ENCODE measurements around the gene NFIX. TPM values are rescaled to one million over a fixed set of nuclear protein-coding genes. Genes with fewer than 3 reads are reported as not detected.

The NFIX gene
- total RNA-seq, 4 donors from 2014 or later: 32.3 to 81.2 (median 51.6) TPM

DNA sequence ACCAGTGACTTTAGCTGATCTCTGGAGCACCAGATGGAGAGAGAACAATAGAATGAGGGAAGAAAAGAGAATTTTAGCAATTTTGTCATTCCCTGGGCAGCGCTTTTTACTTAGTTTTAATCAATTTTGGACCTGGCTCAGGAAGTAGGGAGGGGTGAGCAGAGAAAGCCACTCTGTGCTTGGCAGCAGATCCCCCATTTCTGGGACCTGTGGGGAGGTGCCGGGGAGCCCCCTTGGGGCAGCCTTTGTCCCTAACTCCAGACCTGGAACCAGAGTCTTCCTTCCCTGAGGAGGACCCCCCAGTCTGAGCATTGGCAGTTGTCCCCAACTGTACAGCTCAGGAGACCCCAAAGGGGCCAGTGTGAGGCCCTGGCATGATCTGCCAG is 96.9 kb downstream of the NFIX start:
- Histone ChIP-seq H3K27me3 (no peaks in the 10 kb centered on the region), H3K4me3 (no peak overlapping the region), H3K4me1 (peaks cover 20 to 82% (median 51%) of the 10 kb centered on the region in 3 donors), H3K9me3 (no peaks in the 10 kb centered on the region), H3K27ac (peak overlapping the region; percentile 31 to 94 (median 88)), H3K36me3 (peaks cover 0 to 83% (median 6%) of the 10 kb centered on the region in 3 donors)
- TF ChIP-seq POLR2A (IDR thresholded peaks at IDR 0.05): no peak
- TF ChIP-seq CTCF (IDR thresholded peaks at IDR 0.05): no peak
- no peak for DNase-seq
- WGBS, 2 donors: 63% methylated on average over 2 of the region's 2 CpGs; no CpG with 5 or more reads in 1 of the 2 donors
- intact Hi-C loops (cut with DNase I): loop anchor here (5.0 kb wide), 1 partner anchor 110 kb away; no protein-coding TSS in a partner anchor

DNA sequence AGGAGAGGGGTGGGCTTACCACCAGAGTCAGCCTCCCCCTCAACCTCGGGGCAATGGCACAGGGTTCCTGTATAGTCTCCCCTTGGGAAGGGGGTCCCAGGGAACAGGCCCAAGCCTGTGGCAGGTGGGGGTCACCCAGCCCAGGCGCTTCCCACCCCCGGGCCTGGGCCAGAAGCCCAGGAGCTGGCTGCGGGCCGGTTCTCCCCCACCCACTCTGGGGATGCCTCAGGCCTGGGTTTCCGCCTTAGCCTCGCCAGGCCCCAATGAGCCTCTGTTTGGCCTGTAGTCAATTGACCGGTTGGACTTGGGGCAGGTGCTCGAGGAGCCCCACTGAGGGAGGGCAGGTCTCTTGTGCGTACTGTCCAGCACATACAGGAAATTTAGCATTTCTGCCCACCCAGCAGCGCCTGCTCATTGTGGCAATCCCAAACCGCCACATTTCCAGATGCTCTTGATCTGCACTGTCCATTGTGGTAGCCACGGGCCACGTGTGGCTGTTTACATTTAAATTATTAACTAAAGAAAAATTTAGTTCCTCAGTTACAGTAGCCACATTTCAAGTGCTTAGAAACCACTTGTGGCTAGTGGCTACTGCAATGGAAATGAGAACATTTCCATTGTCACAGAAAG is 97.4 kb downstream of the NFIX start:
- TF ChIP-seq CTCF (IDR thresholded peaks at IDR 0.05): no peak
- no peak for TF ChIP-seq POLR2A (IDR thresholded peaks at IDR 0.05)
- H3K4me1 ChIP-seq: peaks cover 26 to 88% (median 56%) of the 10 kb centered on the region in 3 donors
- 53 to 59% methylated on average over 4 to 7 of the region's 14 CpGs for WGBS, 2 donors
- H3K27me3 ChIP-seq: peaks cover 0 to 5% (median 0%) of the 10 kb centered on the region in 4 donors
- H3K36me3 ChIP-seq: peaks cover 0 to 77% (median 3%) of the 10 kb centered on the region in 3 donors
- H3K9me3 ChIP-seq: no peaks in the 10 kb centered on the region
- H3K4me3 ChIP-seq: no peak overlapping the region
- intact Hi-C loops (cut with DNase I): loop anchor here (5.0 kb wide), 1 partner anchor 110 kb away; no protein-coding TSS in a partner anchor
- no peak for DNase-seq
- H3K27ac ChIP-seq: peak overlapping the region; percentile 31 to 94 (median 88)

GRCh38 chr19:13093407-13094105 is 98.3 kb downstream of the NFIX start:
- H3K4me3 ChIP-seq: no peak overlapping the region
- H3K36me3 ChIP-seq: peaks cover 0 to 69% (median 0%) of the 10 kb centered on the region in 3 donors
- peak overlapping the region; percentile 30 to 94 (median 88) for H3K27ac ChIP-seq
- no peak for DNase-seq
- 40 to 48% methylated on average over 4 to 5 of the region's 12 CpGs for WGBS, 2 donors
- H3K27me3 ChIP-seq: peaks cover 0 to 9% (median 0%) of the 10 kb centered on the region in 4 donors
- TF ChIP-seq CTCF (IDR thresholded peaks at IDR 0.05): peak; percentile 88 to 95 (median 94)
- no peak for TF ChIP-seq POLR2A (IDR thresholded peaks at IDR 0.05)
- H3K9me3 ChIP-seq: no peaks in the 10 kb centered on the region
- H3K4me1 ChIP-seq: peaks cover 34 to 97% (median 63%) of the 10 kb centered on the region in 3 donors
- intact Hi-C loops (cut with DNase I): loop anchor here (5.0 kb wide), 1 partner anchor 111 kb away; no protein-coding TSS in a partner anchor

- WGBS, 2 donors: no CpG with 5 or more reads among the region's 5 CpGs
- no peak for DNase-seq
- H3K27ac ChIP-seq: peak overlapping the region in 3 of 4 donors; percentile 85 to 94 (median 91)
Measured at GRCh38 chr19:13094106-13094504, 98.8 kb downstream of the NFIX start.

More at GRCh38 chr19:13094106-13094504, 98.8 kb downstream of the NFIX start:
- Histone ChIP-seq H3K4me3 (no peak overlapping the region), H3K4me1 (peaks cover 39 to 98% (median 67%) of the 10 kb centered on the region in 3 donors), H3K9me3 (no peaks in the 10 kb centered on the region), H3K36me3 (peaks cover 0 to 63% (median 0%) of the 10 kb centered on the region in 3 donors), H3K27me3 (peaks cover 0 to 9% (median 0%) of the 10 kb centered on the region in 4 donors)
- TF ChIP-seq POLR2A (IDR thresholded peaks at IDR 0.05) (no peak), CTCF (IDR thresholded peaks at IDR 0.05) (no peak)
- intact Hi-C loops (cut with DNase I): loop anchor here (5.0 kb wide), 1 partner anchor 112 kb away; no protein-coding TSS in a partner anchor
